Neural progenitor cell (in vitro differentiated cells): Measurements from ENCODE around the gene XRN1. TPM values are rescaled to one million over a fixed set of nuclear protein-coding genes. Genes with fewer than 3 reads are reported as not detected.

Source experiments
- DNase-seq: peaks from one replicate; pipeline ENCODE4 v3.0.0-alpha.2; 2016; ENCODE audit warnings: low spot score
- H2AFZ ChIP-seq: fragments of 200-600 bp; sonication (generic); replicated peaks from 2 replicates; pipeline ENCODE4 v1.6.1; 2016; ENCODE audit warnings: antibody characterized with exemption
- H3F3A ChIP-seq: fragments of 200-600 bp; sonication (generic); 2 replicates; pipeline ENCODE4 v1.6.1; 2016; ENCODE audit warnings: antibody characterized with exemption, low read depth
- H3K27ac ChIP-seq: fragments of 200-600 bp; sonication (generic); 2 replicates; pipeline ENCODE4 v1.5.1; 2016; ENCODE audit warnings: mild to moderate bottlenecking
- H3K27me3 ChIP-seq: fragments of 200-600 bp; sonication (generic); 2 replicates; pipeline ENCODE4 v1.6.1; 2016; ENCODE audit warnings: mild to moderate bottlenecking, moderate library complexity
- H3K36me3 ChIP-seq: fragments of 200-600 bp; sonication (generic); 2 replicates; pipeline ENCODE4 v1.5.1; 2016
- H3K4me1 ChIP-seq: fragments of 200-600 bp; sonication (generic); 2 replicates; pipeline ENCODE4 v1.6.1; 2016; ENCODE audit warnings: mixed run types
- H3K4me2 ChIP-seq: fragments of 200-600 bp; sonication (generic); 2 replicates; pipeline ENCODE4 v1.6.1; 2016
- H3K4me3 ChIP-seq: fragments of 200-600 bp; sonication (generic); 2 replicates; pipeline ENCODE4 v1.5.1; 2016
- H3K79me2 ChIP-seq: fragments of 200-600 bp; sonication (generic); 2 replicates; pipeline ENCODE4 v1.6.1; 2016; ENCODE audit warnings: low read depth
- H3K9ac ChIP-seq: fragments of 200-600 bp; sonication (generic); 2 replicates; pipeline ENCODE4 v1.6.1; 2016
- H3K9me3 ChIP-seq: fragments of 200-600 bp; sonication (generic); 2 replicates; pipeline ENCODE4 v1.5.1; 2016; ENCODE audit warnings: low read depth
- H4K20me1 ChIP-seq: fragments of 200-600 bp; sonication (generic); 2 replicates; pipeline ENCODE4 v1.6.1; 2016; ENCODE audit warnings: low read depth
- H3K27ac Mint-ChIP-seq: 3 replicates; pipeline ENCODE4 v1.8.0; 2021; ENCODE audit warnings: mixed read lengths
- H3K27me3 Mint-ChIP-seq: 2 replicates; pipeline ENCODE4 v1.8.0; 2022; ENCODE audit warnings: low read depth, mild to moderate bottlenecking, inconsistent platforms, moderate library complexity, mixed read lengths; ENCODE audit not compliant: insufficient read depth
- H3K36me3 Mint-ChIP-seq: 3 replicates; pipeline ENCODE4 v1.8.0; 2021; ENCODE audit warnings: mixed read lengths
- H3K4me1 Mint-ChIP-seq: 3 replicates; pipeline ENCODE4 v1.8.0; 2021; ENCODE audit warnings: mixed read lengths
- H3K4me3 Mint-ChIP-seq: 3 replicates; pipeline ENCODE4 v1.8.0; 2021; ENCODE audit warnings: mild to moderate bottlenecking, moderate library complexity, mixed read lengths
- H3K9me3 Mint-ChIP-seq: 3 replicates; pipeline ENCODE4 v1.8.0; 2020; ENCODE audit warnings: mixed read lengths
- EZH2 ChIP-seq: fragments of 200-600 bp; sonication (generic); IDR thresholded peaks from 2 replicates; pipeline ENCODE4 v1.6.1; 2017; ENCODE audit warnings: antibody characterized with exemption, mild to moderate bottlenecking, moderate library complexity
- EZH2phosphoT487 ChIP-seq: fragments of 200-600 bp; sonication (generic); IDR thresholded peaks from 2 replicates; pipeline ENCODE4 v1.6.1; 2017; ENCODE audit warnings: antibody characterized with exemption
- total RNA-seq: library from RNA; depleted of rRNA; stranded (reverse); fragments of >200 nt; gene quantifications from 2 replicates; pipeline ENCODE4 v1.2.3, GENCODE V29; 2015; ENCODE audit warnings: low replicate concordance
- TF ChIP-seq, protein P1 (sequence below): fragments of 200-600 bp; sonication (generic); IDR thresholded peaks from 2 replicates; pipeline ENCODE4 v1.5.1; 2017; ENCODE audit warnings: antibody characterized with exemption, mild to moderate bottlenecking

Gene XRN1
- total RNA-seq, 1 donor from 2014 or later, result 40.1 TPM

DNA sequence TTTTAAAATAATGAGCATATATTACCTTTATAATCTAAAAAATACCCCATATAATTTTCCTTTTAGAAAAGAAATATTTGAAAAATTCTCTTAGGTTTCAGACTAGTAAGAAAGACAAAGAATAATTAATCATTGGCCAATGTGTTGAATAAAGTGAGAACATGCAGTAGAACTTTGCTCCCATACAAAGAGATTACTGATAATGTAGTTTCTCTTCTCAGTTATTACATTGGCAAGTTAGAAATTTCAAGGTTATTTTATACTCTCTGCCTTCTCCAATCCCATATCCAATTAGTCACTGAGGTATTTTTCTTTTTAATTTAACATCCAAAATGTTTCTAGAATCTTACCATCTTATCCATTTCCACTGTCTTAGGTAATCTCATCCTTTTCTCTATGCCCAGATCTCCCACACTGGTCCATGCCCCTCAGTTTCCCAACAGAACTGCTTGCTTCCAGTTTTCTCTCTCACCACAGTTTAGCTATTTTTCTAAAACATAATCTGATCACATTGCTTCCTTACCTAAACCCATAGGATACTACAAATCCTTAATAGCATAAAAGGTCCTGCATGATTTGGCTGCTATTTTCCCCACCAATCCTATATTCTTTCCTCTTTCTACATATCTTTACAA lies 10.8 kb downstream of the XRN1 start:
- no peak overlapping the region for H3K4me3 Mint-ChIP-seq
- TF ChIP-seq EZH2phosphoT487 (no peak), EZH2 (no peak)
- TF ChIP-seq, protein P1, sequence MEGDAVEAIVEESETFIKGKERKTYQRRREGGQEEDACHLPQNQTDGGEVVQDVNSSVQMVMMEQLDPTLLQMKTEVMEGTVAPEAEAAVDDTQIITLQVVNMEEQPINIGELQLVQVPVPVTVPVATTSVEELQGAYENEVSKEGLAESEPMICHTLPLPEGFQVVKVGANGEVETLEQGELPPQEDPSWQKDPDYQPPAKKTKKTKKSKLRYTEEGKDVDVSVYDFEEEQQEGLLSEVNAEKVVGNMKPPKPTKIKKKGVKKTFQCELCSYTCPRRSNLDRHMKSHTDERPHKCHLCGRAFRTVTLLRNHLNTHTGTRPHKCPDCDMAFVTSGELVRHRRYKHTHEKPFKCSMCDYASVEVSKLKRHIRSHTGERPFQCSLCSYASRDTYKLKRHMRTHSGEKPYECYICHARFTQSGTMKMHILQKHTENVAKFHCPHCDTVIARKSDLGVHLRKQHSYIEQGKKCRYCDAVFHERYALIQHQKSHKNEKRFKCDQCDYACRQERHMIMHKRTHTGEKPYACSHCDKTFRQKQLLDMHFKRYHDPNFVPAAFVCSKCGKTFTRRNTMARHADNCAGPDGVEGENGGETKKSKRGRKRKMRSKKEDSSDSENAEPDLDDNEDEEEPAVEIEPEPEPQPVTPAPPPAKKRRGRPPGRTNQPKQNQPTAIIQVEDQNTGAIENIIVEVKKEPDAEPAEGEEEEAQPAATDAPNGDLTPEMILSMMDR, result no peak
- H3K36me3 ChIP-seq, result no peaks in the 10 kb centered on the region
- H3K9me3 ChIP-seq, result no peaks in the 10 kb centered on the region
- DNase-seq, result no peak
- peaks cover 6% of the 10 kb centered on the region for H4K20me1 ChIP-seq
- H3K79me2 ChIP-seq, result peaks cover 80% of the 10 kb centered on the region
- H3K4me3 ChIP-seq, result no peak overlapping the region
- H2AFZ ChIP-seq, result no peak overlapping the region
- H3K4me1 Mint-ChIP-seq, result peaks cover 9% of the 10 kb centered on the region
- H3K27ac ChIP-seq, result no peak overlapping the region
- H3K36me3 Mint-ChIP-seq, result peaks cover 13% of the 10 kb centered on the region
- H3K9me3 Mint-ChIP-seq, result peaks cover 7% of the 10 kb centered on the region
- no peak overlapping the region for H3K4me2 ChIP-seq
- no peaks in the 10 kb centered on the region for H3K27me3 ChIP-seq
- no peak overlapping the region for H3K27ac Mint-ChIP-seq
- no peaks in the 10 kb centered on the region for H3K4me1 ChIP-seq
- peaks cover 2% of the 10 kb centered on the region for H3K27me3 Mint-ChIP-seq
- H3F3A ChIP-seq, result peaks cover 10% of the 10 kb centered on the region
- H3K9ac ChIP-seq, result no peak overlapping the region

DNA sequence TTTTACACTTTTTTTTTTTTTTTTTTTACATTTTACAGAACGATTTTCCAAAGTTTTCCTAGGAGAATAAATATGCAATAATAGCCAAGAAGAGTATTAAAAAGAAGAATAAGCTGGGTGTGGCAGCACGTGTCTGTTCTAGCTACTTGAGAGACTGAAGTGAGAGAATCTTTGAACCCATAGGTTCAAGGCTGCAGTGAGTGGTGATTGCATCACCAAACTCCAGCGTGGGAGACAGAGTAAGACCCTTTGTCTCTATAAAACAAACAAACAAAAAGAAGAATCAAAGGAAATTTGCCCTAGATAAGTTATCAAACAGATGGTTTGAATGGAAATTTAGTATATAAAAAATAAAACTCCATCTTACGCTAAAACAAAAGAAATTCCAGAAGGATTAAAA lies 13.3 kb downstream of the XRN1 start:
- no peak overlapping the region for H3K4me2 ChIP-seq
- H3K4me1 ChIP-seq, result no peaks in the 10 kb centered on the region
- Mint-ChIP-seq H3K36me3 (peaks cover 20% of the 10 kb centered on the region), H3K4me3 (no peak overlapping the region), H3K4me1 (peaks cover 8% of the 10 kb centered on the region), H3K27me3 (peaks cover 2% of the 10 kb centered on the region), H3K27ac (no peak overlapping the region), H3K9me3 (peaks cover 5% of the 10 kb centered on the region)
- no peak for DNase-seq
- no peaks in the 10 kb centered on the region for H3K27me3 ChIP-seq
- H2AFZ ChIP-seq, result no peak overlapping the region
- no peak overlapping the region for H3K9ac ChIP-seq
- no peak overlapping the region for H3K27ac ChIP-seq
- peaks cover 10% of the 10 kb centered on the region for H3F3A ChIP-seq
- peaks cover 56% of the 10 kb centered on the region for H3K79me2 ChIP-seq
- H3K9me3 ChIP-seq, result no peaks in the 10 kb centered on the region
- no peak overlapping the region for H3K4me3 ChIP-seq
- TF ChIP-seq EZH2phosphoT487 (no peak), EZH2 (no peak)
- TF ChIP-seq, protein P1, result no peak
- no peaks in the 10 kb centered on the region for H3K36me3 ChIP-seq
- H4K20me1 ChIP-seq, result peaks cover 4% of the 10 kb centered on the region

DNA sequence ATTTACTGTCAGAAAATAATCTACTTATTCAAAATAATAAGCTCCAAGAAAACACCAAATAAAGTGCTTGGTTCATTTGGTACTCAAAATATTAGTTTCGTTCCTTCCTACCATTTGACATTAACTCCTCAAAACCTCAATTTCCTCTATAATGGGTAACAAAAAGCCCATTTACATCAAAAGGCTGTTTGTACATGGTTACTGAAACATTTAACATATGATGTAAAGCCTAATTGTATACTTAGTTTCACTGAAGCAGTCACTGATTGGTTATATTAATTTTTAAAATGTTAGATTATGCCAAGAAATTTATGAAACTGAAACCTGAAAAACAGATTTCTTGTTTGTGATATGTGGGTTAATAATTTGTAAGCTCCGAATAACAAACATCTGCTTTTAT lies 14.7 kb downstream of the XRN1 start:
- Mint-ChIP-seq H3K4me1 (no peaks in the 10 kb centered on the region), H3K27ac (no peak overlapping the region), H3K9me3 (peaks cover 4% of the 10 kb centered on the region), H3K36me3 (peaks cover 23% of the 10 kb centered on the region), H3K4me3 (no peak overlapping the region), H3K27me3 (peaks cover 2% of the 10 kb centered on the region)
- H3K27me3 ChIP-seq, result no peaks in the 10 kb centered on the region
- H3K4me1 ChIP-seq, result no peaks in the 10 kb centered on the region
- no peak overlapping the region for H3K9ac ChIP-seq
- H3K4me2 ChIP-seq, result no peak overlapping the region
- peaks cover 10% of the 10 kb centered on the region for H3F3A ChIP-seq
- no peak overlapping the region for H3K4me3 ChIP-seq
- no peak overlapping the region for H2AFZ ChIP-seq
- H3K36me3 ChIP-seq, result no peaks in the 10 kb centered on the region
- H4K20me1 ChIP-seq, result no peaks in the 10 kb centered on the region
- no peaks in the 10 kb centered on the region for H3K9me3 ChIP-seq
- TF ChIP-seq, protein P1, result no peak
- TF ChIP-seq EZH2 (no peak), EZH2phosphoT487 (no peak)
- no peak for DNase-seq
- H3K79me2 ChIP-seq, result peaks cover 45% of the 10 kb centered on the region
- H3K27ac ChIP-seq, result no peak overlapping the region
